GM19372 (cell line): ENCODE data around the gene FHIT.

Source experiments
- ATAC-seq: cut with Tn5 transposase; IDR thresholded peaks from one replicate; pipeline ENCODE4 v1.9.1; 2021; ENCODE audit warnings: mild to moderate bottlenecking, low read depth, moderate library complexity; ENCODE audit not compliant: unreplicated experiment

The FHIT gene

GRCh38 chr3:60323180-60323579, 928.1 kb downstream of the FHIT start:
- ATAC-seq: no peak

- no peak for ATAC-seq
These were observed 928.9 kb downstream of the FHIT start for GRCh38 chr3:60322298-60322856.

DNA sequence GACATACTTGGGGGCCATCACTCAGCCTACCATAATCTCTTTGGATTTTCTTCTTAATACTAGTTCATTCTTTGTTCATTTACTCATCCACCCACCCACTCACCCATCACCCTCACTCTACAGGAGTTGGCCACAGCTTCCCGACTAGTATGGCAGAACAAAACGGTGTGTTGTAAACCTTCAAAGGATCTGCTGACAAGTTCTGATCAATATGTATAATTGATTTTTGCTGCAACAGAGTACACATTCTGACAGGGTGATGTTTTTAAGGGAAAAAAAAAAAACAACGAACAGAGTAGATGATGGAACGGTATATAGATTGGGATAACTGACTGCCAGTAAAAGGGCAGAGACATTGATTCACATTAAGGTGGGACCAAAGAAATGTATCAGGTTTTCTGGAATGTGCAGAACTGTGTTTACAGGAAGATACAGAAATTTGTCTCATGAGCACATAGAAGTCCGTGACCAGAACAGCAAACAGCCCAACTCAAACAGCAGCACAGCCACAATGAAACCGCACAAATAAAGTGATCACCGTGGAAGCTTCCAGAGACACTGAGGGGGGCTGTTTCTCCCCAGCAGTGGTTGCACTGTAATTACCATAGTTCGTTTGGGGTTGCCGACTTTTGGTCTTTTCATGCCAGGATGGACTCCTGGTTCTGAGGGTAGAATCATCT, 931.9 kb downstream of the FHIT start:
- ATAC-seq: no peak

GRCh38 chr3:60316121-60316797, 935.0 kb downstream of the FHIT start:
- no peak for ATAC-seq

DNA sequence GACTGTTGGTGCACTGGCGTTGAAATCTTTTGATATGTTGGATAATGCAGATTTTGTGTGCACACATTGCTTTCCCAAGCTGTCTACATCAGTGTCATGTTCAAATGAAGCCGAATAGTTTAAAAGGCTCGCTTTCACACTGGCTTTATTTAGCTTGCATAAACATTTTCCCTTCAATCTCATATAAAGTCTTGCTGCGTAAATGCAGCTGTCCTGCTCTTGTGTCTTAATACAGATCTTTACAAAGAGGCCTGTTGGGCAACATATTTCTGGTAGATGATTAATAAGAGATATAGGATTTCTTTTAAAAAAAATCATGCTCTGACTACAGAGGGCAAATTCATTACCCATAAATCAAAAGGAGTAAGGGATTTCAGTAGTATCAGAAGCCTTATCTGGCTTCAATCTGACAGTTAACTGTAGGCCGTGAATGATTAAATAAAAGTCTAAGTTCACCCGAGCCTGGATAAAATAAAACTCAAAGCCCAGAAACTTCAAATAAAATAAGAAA, 937.2 kb downstream of the FHIT start:
- no peak for ATAC-seq

DNA sequence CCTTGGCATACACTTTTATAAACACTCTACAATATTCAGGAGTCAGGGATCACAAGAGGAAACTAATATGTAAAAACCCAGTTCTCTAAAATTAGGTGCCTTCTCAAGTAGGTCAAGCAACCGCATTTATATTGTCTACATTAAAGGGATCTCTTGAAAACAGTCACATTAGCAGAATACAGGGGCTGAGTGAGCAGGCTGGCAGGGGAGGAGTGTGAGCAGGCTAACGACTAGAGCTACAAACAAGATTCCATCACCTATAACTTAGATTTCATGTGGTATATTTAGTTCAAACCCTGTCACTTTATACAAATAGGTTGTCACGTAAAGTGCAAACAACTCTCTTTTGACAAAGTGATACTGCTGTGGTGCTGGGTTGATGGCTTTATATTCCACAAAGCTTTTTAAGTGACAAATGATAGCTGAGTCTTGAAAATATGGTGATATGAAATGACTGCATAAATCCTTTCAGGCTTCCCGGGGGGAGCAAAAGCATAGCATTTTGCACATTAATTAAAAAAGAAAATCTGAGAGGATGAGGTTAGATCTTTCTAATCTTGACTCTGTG, 937.9 kb downstream of the FHIT start:
- ATAC-seq: no peak

DNA sequence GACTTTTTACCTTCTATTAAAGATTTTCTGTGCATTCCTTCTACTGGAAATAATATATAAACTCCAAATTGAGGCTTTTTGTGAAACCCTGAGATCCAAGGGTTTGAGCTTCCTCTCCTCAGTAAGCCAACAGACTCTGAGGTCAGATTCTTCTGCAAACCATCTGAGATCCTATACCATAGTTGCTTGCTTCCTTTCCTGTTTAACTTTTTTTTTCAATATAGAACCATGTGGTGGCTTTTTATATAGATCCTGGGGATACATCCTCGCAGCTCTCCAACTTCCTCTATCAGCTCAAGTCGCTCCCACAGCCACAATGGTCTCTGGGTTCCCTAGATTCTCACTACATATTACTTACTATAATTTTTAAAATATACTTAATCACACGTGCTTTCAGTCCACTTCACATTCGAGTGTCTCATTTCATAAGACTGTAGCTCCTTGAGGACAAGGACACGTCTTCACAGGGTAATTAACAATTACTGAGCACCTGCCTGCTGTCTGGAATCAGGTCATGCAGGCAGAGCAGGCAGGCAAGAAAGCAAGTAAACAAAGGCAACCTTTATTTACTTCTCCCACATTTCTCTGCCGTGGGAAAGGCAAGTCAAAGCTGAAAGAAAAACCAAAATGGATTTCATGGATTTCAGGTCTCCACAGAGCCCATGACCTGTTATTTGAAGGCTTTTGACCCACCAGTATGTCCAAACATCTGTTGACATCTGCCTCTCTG, 941.5 kb downstream of the FHIT start:
- no peak for ATAC-seq

DNA sequence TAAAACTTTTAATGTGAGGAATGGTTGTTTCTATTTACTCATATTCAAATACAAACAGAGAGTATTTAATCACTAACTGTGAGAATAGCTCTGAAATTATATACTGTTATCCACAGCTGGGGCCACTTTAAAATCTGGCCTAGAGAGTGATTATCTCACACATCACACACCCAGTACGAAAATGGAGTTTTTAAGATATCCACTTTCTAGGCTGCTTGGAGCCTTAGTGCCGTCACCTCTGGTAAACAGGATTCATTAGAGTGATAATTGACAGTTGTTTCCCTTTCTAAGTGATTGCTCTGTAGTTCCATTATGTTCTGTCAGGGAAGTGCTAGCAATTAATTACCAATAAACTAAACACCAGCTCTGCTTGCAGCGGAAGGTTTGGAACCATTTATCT, 942.4 kb downstream of the FHIT start:
- no peak for ATAC-seq

GRCh38 chr3:60307562-60308199, 943.6 kb downstream of the FHIT start:
- ATAC-seq: no peak

GRCh38 chr3:60304112-60304511, 947.1 kb downstream of the FHIT start:
- no peak for ATAC-seq

DNA sequence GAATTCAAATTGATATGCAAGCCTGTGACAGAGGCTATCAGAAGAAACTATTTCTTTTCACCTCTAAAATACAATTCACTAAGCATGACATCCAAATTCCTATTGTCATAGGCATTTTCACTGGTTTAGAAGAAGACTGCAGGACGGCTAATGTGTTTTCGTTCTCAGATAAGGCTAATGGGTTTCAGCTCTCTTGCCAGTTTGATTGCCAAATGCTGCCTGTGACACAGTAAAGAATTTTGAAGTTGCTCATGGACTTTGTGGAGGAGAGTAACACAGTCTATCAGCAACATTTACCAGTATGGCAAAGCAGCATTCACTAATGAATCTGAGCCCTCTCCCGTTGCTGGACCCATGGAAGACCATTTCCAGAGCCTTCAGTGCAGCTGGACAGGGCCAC, 948.1 kb downstream of the FHIT start:
- no peak for ATAC-seq

GRCh38 chr3:60301142-60301541, 950.1 kb downstream of the FHIT start:
- ATAC-seq: no peak

- no peak for ATAC-seq
These were observed 953.1 kb downstream of the FHIT start for GRCh38 chr3:60298141-60298540.

- ATAC-seq: no peak
These were observed 957.1 kb downstream of the FHIT start for GRCh38 chr3:60294181-60294580.

GRCh38 chr3:60291115-60291514, 960.1 kb downstream of the FHIT start:
- no peak for ATAC-seq

- no peak for ATAC-seq
These were observed 961.1 kb downstream of the FHIT start for GRCh38 chr3:60290122-60290492.

GRCh38 chr3:60289341-60290121, 961.7 kb downstream of the FHIT start:
- ATAC-seq: no peak

DNA sequence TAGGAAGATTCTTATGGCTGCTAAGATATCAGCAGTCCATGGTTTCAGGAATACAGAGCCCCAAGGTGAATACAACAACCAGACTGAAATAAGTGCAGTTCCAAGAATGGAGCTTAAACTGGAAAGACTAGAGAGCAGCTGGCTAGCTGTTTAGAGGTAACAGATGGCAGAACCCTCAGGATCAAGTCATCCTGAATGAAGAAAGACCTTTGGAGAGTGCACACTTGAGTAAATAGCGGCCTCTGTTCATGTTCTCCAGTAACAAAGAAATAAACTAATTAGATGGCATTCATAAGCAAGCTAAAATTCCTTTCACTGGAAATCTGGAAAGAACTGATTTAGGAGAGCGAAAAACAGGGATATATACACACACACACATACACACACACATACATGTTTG, 968.4 kb downstream of the FHIT start:
- no peak for ATAC-seq

DNA sequence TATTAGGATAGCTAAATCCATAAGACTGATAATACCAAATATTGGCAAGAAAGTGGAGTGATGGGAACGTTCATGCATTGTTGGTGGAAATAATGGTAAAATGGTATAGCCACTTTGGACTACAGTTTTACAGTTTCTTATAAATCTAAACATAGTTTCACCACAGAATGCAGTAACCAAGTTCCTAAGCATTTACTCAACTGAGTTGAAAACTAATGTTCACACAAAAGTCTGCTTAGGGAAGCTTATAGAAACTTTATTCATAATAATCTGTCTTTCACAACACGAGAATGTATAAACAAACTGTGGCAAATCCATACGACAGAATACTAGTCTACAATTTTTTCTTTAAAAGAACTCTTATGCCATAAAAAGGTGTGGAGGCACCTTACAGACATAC, 969.3 kb downstream of the FHIT start:
- no peak for ATAC-seq

- ATAC-seq: no peak
These were observed 973.9 kb downstream of the FHIT start for GRCh38 chr3:60277361-60277800.
